ENCODE data around the gene POU3F3.

Gene POU3F3

GRCh38 chr2:104853534-104854497, at the start of gene POU3F3:
POU3F3 (plus strand) TSS chr2:104854115; CDS start chr2:104855511, 1,396 bp downstream.
- peak; percentile 22 for DNase-seq (ENCODE audit: low read depth)

GRCh38 chr2:104804148-104804890, 49.6 kb upstream of the POU3F3 start:
- no peak for DNase-seq (ENCODE audit: low read depth)

- no peak for DNase-seq (ENCODE audit: low read depth)
Measured at GRCh38 chr2:104812286-104812685, 41.6 kb upstream of the POU3F3 start.

- no peak for DNase-seq (ENCODE audit: low read depth)
Measured at GRCh38 chr2:104816143-104816542, 37.8 kb upstream of the POU3F3 start.

- DNase-seq (ENCODE audit: low read depth), result no peak
Measured at GRCh38 chr2:104818264-104818663, 35.7 kb upstream of the POU3F3 start.

- DNase-seq (ENCODE audit: low read depth), result no peak
Measured at GRCh38 chr2:104820126-104820525, 33.8 kb upstream of the POU3F3 start.

- no peak for DNase-seq (ENCODE audit: low read depth)
Measured at GRCh38 chr2:104825124-104825865, 28.6 kb upstream of the POU3F3 start.

GRCh38 chr2:104826016-104826415, 27.9 kb upstream of the POU3F3 start:
- DNase-seq (ENCODE audit: low read depth), result no peak

- DNase-seq (ENCODE audit: low read depth), result no peak
Measured at GRCh38 chr2:104831742-104832141, 22.2 kb upstream of the POU3F3 start.

- no peak for DNase-seq (ENCODE audit: low read depth)
Measured at GRCh38 chr2:104834431-104835153, 19.3 kb upstream of the POU3F3 start.

GRCh38 chr2:104836265-104836664, 17.6 kb upstream of the POU3F3 start:
- DNase-seq (ENCODE audit: low read depth), result no peak

GRCh38 chr2:104836841-104837240, 17.1 kb upstream of the POU3F3 start:
- DNase-seq (ENCODE audit: low read depth), result no peak

GRCh38 chr2:104840156-104840555, 13.8 kb upstream of the POU3F3 start:
- DNase-seq (ENCODE audit: low read depth), result no peak

- no peak for DNase-seq (ENCODE audit: low read depth)
Measured at GRCh38 chr2:104840893-104841585, 12.9 kb upstream of the POU3F3 start.

- no peak for DNase-seq (ENCODE audit: low read depth)
Measured at GRCh38 chr2:104841744-104842143, 12.2 kb upstream of the POU3F3 start.

- no peak for DNase-seq (ENCODE audit: low read depth)
Measured at GRCh38 chr2:104844807-104845551, 8.9 kb upstream of the POU3F3 start.

GRCh38 chr2:104845552-104845931, 8.4 kb upstream of the POU3F3 start:
- DNase-seq (ENCODE audit: low read depth), result no peak

- no peak for DNase-seq (ENCODE audit: low read depth)
Measured at GRCh38 chr2:104845946-104846785, 7.7 kb upstream of the POU3F3 start.
